ENCODE data around the gene ADAT3.

GRCh38 chr19:1908364-1908678 lies 3.1 kb downstream of the ADAT3 start:
- TF ChIP-seq CTCF (IDR thresholded peaks at IDR 0.05): no peak
- TF ChIP-seq POLR2A (IDR thresholded peaks at IDR 0.05): no peak

All from sigmoid colon (tissue), 3 donors.